SK-N-DZ (cell line): Measurements from ENCODE around the gene THBD. TPM values are rescaled to one million over a fixed set of nuclear protein-coding genes. Genes with fewer than 3 reads are reported as not detected.

ENCODE experiments used
- DNase-seq: peaks from one replicate; pipeline ENCODE4 v3.0.0-alpha.2; 2015; ENCODE audit warnings: low spot score
- polyA plus RNA-seq, 2 experiments: library from polyadenylated mRNA; depleted of rRNA; stranded (reverse); fragments of >200 nt; gene quantifications; 2 replicates each; pipeline ENCODE4 v1.2.3, GENCODE V29; 2014

The THBD gene
- not detected in 2 replicates for polyA plus RNA-seq (2014; cell fraction: cytosol; rRNA removed)
- not detected in 2 replicates for polyA plus RNA-seq (2014; cell fraction: nucleus; rRNA removed)

- DNase-seq, result no peak
These were observed at the start of gene THBD for GRCh38 chr20:23049201-23050075. Gene THBD, minus strand, starts transcription at chr20:23049672. Its CDS starts 168 bp downstream, at chr20:23049504.

- no peak for DNase-seq
These were observed 48.4 kb upstream of the THBD start for GRCh38 chr20:23097636-23098580.

- no peak for DNase-seq
These were observed 47.6 kb upstream of the THBD start for GRCh38 chr20:23096986-23097520.

GRCh38 chr20:23096097-23096496 is 46.6 kb upstream of the THBD start:
- DNase-seq, result no peak

- DNase-seq, result no peak
These were observed 46.0 kb upstream of the THBD start for GRCh38 chr20:23095499-23095898.

- no peak for DNase-seq
These were observed 45.5 kb upstream of the THBD start for GRCh38 chr20:23094927-23095326.

- DNase-seq, result no peak
These were observed 44.9 kb upstream of the THBD start for GRCh38 chr20:23094213-23094896.

- no peak for DNase-seq
These were observed 44.1 kb upstream of the THBD start for GRCh38 chr20:23093613-23094012.

GRCh38 chr20:23092861-23093495 is 43.5 kb upstream of the THBD start:
- no peak for DNase-seq

- no peak for DNase-seq
These were observed 42.9 kb upstream of the THBD start for GRCh38 chr20:23092384-23092756.

GRCh38 chr20:23091721-23092383 is 42.4 kb upstream of the THBD start:
- DNase-seq, result no peak

GRCh38 chr20:23090878-23091277 is 41.4 kb upstream of the THBD start:
- no peak for DNase-seq

GRCh38 chr20:23090147-23090546 is 40.7 kb upstream of the THBD start:
- DNase-seq, result no peak

- no peak for DNase-seq
These were observed 39.4 kb upstream of the THBD start for GRCh38 chr20:23088866-23089265.

GRCh38 chr20:23087587-23088251 is 38.2 kb upstream of the THBD start:
- DNase-seq, result no peak

GRCh38 chr20:23086931-23087411 is 37.5 kb upstream of the THBD start:
- no peak for DNase-seq

- no peak for DNase-seq
These were observed 36.6 kb upstream of the THBD start, which contains the start of gene CD93 for GRCh38 chr20:23086056-23086566. Gene CD93, minus strand, starts transcription at chr20:23086324. Its CDS starts 132 bp downstream, at chr20:23086192.

GRCh38 chr20:23085436-23086055 is 36.1 kb upstream of the THBD start:
- no peak for DNase-seq
